Measurements from ENCODE around the gene HSPA12B.

HSPA12B gene

GRCh38 chr20:3795511-3796468 is 63.3 kb downstream of the HSPA12B start, which contains the start of gene CDC25B:
CDC25B (plus strand) TSS chr20:3796310; CDS start chr20:3796532, 222 bp downstream.
- H3K27me3 ChIP-seq (ENCODE audit: control insufficient read depth, insufficient read depth, low read length): no peaks in the 10 kb centered on the region
- TF ChIP-seq CTCF (IDR thresholded peaks at IDR 0.05): peak; percentile 34
- H3K79me2 ChIP-seq: no peaks in the 10 kb centered on the region
- peak within 1 kb of the TSS; percentile 88 for H3K27ac ChIP-seq
- H3K4me1 ChIP-seq: peaks cover 10% of the 10 kb centered on the region
- H3K36me3 ChIP-seq (ENCODE audit: control insufficient read depth, insufficient read depth, low read length): no peaks in the 10 kb centered on the region
- H3K9ac ChIP-seq: peak within 1 kb of the TSS; percentile 5
- H3K4me3 ChIP-seq (ENCODE audit: low read depth, low read length): peak within 1 kb of the TSS; percentile 78
- H3K4me2 ChIP-seq (ENCODE audit: low read length): peak within 1 kb of the TSS; percentile 85
- peak within 1 kb of the TSS; percentile 97 for H2AFZ ChIP-seq
- H3K9me3 ChIP-seq (ENCODE audit: control insufficient read depth, low read length): no peaks in the 10 kb centered on the region

GRCh38 chr20:3796477-3797225 is 64.2 kb downstream of the HSPA12B start:
- no peak for TF ChIP-seq CTCF (IDR thresholded peaks at IDR 0.05)
- no peak overlapping the region for H3K4me3 ChIP-seq (ENCODE audit: low read depth, low read length)
- peak overlapping the region; percentile 28 for H2AFZ ChIP-seq
- H3K4me1 ChIP-seq: peaks cover 10% of the 10 kb centered on the region
- no peak overlapping the region for H3K27ac ChIP-seq
- no peaks in the 10 kb centered on the region for H3K36me3 ChIP-seq (ENCODE audit: control insufficient read depth, insufficient read depth, low read length)
- no peak overlapping the region for H3K9ac ChIP-seq
- peaks cover 3% of the 10 kb centered on the region for H3K79me2 ChIP-seq
- H3K27me3 ChIP-seq (ENCODE audit: control insufficient read depth, insufficient read depth, low read length): no peaks in the 10 kb centered on the region
- H3K9me3 ChIP-seq (ENCODE audit: control insufficient read depth, low read length): no peaks in the 10 kb centered on the region
- H3K4me2 ChIP-seq (ENCODE audit: low read length): peak overlapping the region; percentile 45

GRCh38 chr20:3797226-3797545 is 64.7 kb downstream of the HSPA12B start:
- Histone ChIP-seq H3K27me3 (ENCODE audit: control insufficient read depth, insufficient read depth, low read length) (no peaks in the 10 kb centered on the region), H3K79me2 (peaks cover 3% of the 10 kb centered on the region), H3K9ac (no peak overlapping the region), H3K4me1 (peaks cover 10% of the 10 kb centered on the region), H3K4me3 (ENCODE audit: low read depth, low read length) (no peak overlapping the region), H3K9me3 (ENCODE audit: control insufficient read depth, low read length) (no peaks in the 10 kb centered on the region), H3K36me3 (ENCODE audit: control insufficient read depth, insufficient read depth, low read length) (no peaks in the 10 kb centered on the region), H3K4me2 (ENCODE audit: low read length) (no peak overlapping the region), H2AFZ (no peak overlapping the region), H3K27ac (no peak overlapping the region)
- no peak for TF ChIP-seq CTCF (IDR thresholded peaks at IDR 0.05)

GRCh38 chr20:3797592-3798372 is 65.3 kb downstream of the HSPA12B start:
- no peaks in the 10 kb centered on the region for H3K27me3 ChIP-seq (ENCODE audit: control insufficient read depth, insufficient read depth, low read length)
- TF ChIP-seq CTCF (IDR thresholded peaks at IDR 0.05): no peak
- no peaks in the 10 kb centered on the region for H3K9me3 ChIP-seq (ENCODE audit: control insufficient read depth, low read length)
- no peak overlapping the region for H3K4me2 ChIP-seq (ENCODE audit: low read length)
- H3K79me2 ChIP-seq: peaks cover 3% of the 10 kb centered on the region
- no peak overlapping the region for H2AFZ ChIP-seq
- no peaks in the 10 kb centered on the region for H3K36me3 ChIP-seq (ENCODE audit: control insufficient read depth, insufficient read depth, low read length)
- H3K9ac ChIP-seq: no peak overlapping the region
- H3K27ac ChIP-seq: no peak overlapping the region
- peaks cover 10% of the 10 kb centered on the region for H3K4me1 ChIP-seq
- H3K4me3 ChIP-seq (ENCODE audit: low read depth, low read length): no peak overlapping the region
